Measurements from ENCODE around the gene AIF1L. TPM values are rescaled to one million over a fixed set of nuclear protein-coding genes. Genes with fewer than 3 reads are reported as not detected.
A peak's percentile ranks its signal among the peaks of the same experiment; 100 is the strongest.

AIF1L gene
- 10 to 100 TPM; 15.2 to 28.7 (median 21.0) TPM for total RNA-seq

- Histone ChIP-seq H3K36me3 (no peaks in the 10 kb centered on the region), H3K9me3 (no peaks in the 10 kb centered on the region), H3K4me1 (peaks cover 23% of the 10 kb centered on the region), H3K27ac (peak within 1 kb of the TSS; percentile 65), H3K4me3 (peak within 1 kb of the TSS; percentile 76), H3K27me3 (peaks cover 24% of the 10 kb centered on the region)
- WGBS, result 3% methylated on average over 23 of the region's 99 CpGs
- DNase-seq (ENCODE audit: low spot score in 2 of 2), result no peak
- TF ChIP-seq POLR2A (IDR thresholded peaks at IDR 0.05) (no peak), EP300 (IDR thresholded peaks at IDR 0.05) (no peak)
- TF ChIP-seq, protein P1, sequence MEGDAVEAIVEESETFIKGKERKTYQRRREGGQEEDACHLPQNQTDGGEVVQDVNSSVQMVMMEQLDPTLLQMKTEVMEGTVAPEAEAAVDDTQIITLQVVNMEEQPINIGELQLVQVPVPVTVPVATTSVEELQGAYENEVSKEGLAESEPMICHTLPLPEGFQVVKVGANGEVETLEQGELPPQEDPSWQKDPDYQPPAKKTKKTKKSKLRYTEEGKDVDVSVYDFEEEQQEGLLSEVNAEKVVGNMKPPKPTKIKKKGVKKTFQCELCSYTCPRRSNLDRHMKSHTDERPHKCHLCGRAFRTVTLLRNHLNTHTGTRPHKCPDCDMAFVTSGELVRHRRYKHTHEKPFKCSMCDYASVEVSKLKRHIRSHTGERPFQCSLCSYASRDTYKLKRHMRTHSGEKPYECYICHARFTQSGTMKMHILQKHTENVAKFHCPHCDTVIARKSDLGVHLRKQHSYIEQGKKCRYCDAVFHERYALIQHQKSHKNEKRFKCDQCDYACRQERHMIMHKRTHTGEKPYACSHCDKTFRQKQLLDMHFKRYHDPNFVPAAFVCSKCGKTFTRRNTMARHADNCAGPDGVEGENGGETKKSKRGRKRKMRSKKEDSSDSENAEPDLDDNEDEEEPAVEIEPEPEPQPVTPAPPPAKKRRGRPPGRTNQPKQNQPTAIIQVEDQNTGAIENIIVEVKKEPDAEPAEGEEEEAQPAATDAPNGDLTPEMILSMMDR (IDR thresholded peaks at IDR 0.05), result peak in 1 of 2 donors; percentile 26
Measured at GRCh38 chr9:131096269-131097125, at the start of gene AIF1L. TSS of gene AIF1L (plus strand) at chr9:131096531. CDS start at chr9:131096630, 99 bp downstream.

- Histone ChIP-seq H3K4me3 (no peak overlapping the region), H3K9me3 (no peaks in the 10 kb centered on the region), H3K4me1 (peaks cover 5% of the 10 kb centered on the region), H3K27me3 (no peaks in the 10 kb centered on the region), H3K27ac (no peak overlapping the region), H3K36me3 (no peaks in the 10 kb centered on the region)
- DNase-seq (ENCODE audit: low spot score in 2 of 2), result no peak
- WGBS, result 12% methylated on average over 27 of the region's 35 CpGs
- TF ChIP-seq, protein P1 (IDR thresholded peaks at IDR 0.05), result peak; percentile 60 to 90
- no peak for TF ChIP-seq POLR2AphosphoS5 (IDR thresholded peaks at IDR 0.05)
Measured at GRCh38 chr9:131046581-131047202, 49.6 kb upstream of the AIF1L start.

DNA sequence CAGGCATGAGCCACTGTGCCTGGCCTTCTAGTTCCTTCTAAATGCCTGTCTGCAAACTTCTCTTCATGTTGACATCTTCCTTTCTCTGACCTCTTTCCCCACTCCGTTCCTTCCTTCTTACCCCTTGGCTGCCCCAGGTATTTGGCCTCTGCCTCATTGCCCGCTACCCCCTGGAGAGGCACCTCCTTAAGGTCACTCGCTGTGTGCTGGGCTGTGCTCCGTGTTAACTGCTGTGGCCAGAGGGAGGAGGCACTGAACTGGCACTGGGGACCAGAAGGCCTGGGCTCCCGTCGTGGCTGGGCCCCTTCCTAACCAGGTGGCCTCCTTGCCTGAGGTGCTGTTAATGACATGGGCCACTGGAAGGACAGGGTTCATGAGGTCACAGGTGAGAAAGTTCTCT, 48.0 kb upstream of the AIF1L start:
- TF ChIP-seq POLR2A (IDR thresholded peaks at IDR 0.05), result no peak
- TF ChIP-seq EP300 (IDR thresholded peaks at IDR 0.05), result no peak
- TF ChIP-seq, protein P1 (IDR thresholded peaks at IDR 0.05), result no peak
- no peak for TF ChIP-seq POLR2AphosphoS5 (IDR thresholded peaks at IDR 0.05)
- WGBS, result 79% methylated on average over 6 of the region's 6 CpGs

GRCh38 chr9:131048820-131049219, 47.5 kb upstream of the AIF1L start:
- WGBS, result 93% methylated on average over 3 of the region's 8 CpGs
- H3K4me1 ChIP-seq, result peaks cover 5% of the 10 kb centered on the region
- TF ChIP-seq POLR2AphosphoS5 (IDR thresholded peaks at IDR 0.05) (no peak), POLR2A (IDR thresholded peaks at IDR 0.05) (no peak), EP300 (IDR thresholded peaks at IDR 0.05) (no peak)
- TF ChIP-seq, protein P1 (IDR thresholded peaks at IDR 0.05), result no peak
- H3K9me3 ChIP-seq, result no peaks in the 10 kb centered on the region
- no peak overlapping the region for H3K27ac ChIP-seq
- no peak overlapping the region for H3K4me3 ChIP-seq
- H3K36me3 ChIP-seq, result no peaks in the 10 kb centered on the region
- no peak for DNase-seq (ENCODE audit: low spot score in 2 of 2)
- no peaks in the 10 kb centered on the region for H3K27me3 ChIP-seq

More for the DNA sequence above, 48.0 kb upstream of the AIF1L start:
- peaks cover 5% of the 10 kb centered on the region for H3K4me1 ChIP-seq
- H3K27ac ChIP-seq, result no peak overlapping the region
- H3K4me3 ChIP-seq, result no peak overlapping the region
- no peak for DNase-seq (ENCODE audit: low spot score in 2 of 2)
- H3K36me3 ChIP-seq, result no peaks in the 10 kb centered on the region
- H3K27me3 ChIP-seq, result no peaks in the 10 kb centered on the region
- H3K9me3 ChIP-seq, result no peaks in the 10 kb centered on the region
